Activated CD8-positive, alpha-beta memory T cell treated with anti-CD3 and anti-CD28 coated beads for 36 hours (primary cell): Measurements from ENCODE around the gene MACROD1. TPM values are rescaled to one million over a fixed set of nuclear protein-coding genes. Genes with fewer than 3 reads are reported as not detected.

Experiments
- CTCF ChIA-PET: fragments of 350-600 bp; sonication (Branson Sonifier 250); formaldehyde crosslinking; loops from one replicate; lab custom pipeline; 2021; ENCODE audit warnings: antibody characterized with exemption; lab: Charles Lee
- POLR2A ChIA-PET: fragments of 350-600 bp; sonication (Branson Sonifier 250); formaldehyde crosslinking; loops from one replicate; lab custom pipeline; 2021; ENCODE audit warnings: antibody characterized with exemption; lab: Charles Lee
- total RNA-seq, 2 experiments: library from RNA; stranded (reverse); gene quantifications; one replicate each; pipeline ENCODE4 v1.2.3, GENCODE V29; 2021

The MACROD1 gene
- total RNA-seq, 2 experiments from 2014 or later, result 20.6 to 21.8 TPM

GRCh38 chr11:64126371-64126770 is 39.5 kb downstream of the MACROD1 start:
- ChIA-PET POLR2A (no interaction called here), CTCF (interaction anchor here (0.5 kb wide), 1 partner anchor 554 kb away, joined by 3 read pairs; no protein-coding TSS in a partner anchor)

- CTCF ChIA-PET, result no interaction called here
These were observed 40.2 kb downstream of the MACROD1 start for GRCh38 chr11:64125676-64126075.

GRCh38 chr11:64124147-64124546 is 41.8 kb downstream of the MACROD1 start:
- CTCF ChIA-PET, result no interaction called here
- POLR2A ChIA-PET, result no interaction called here

More at GRCh38 chr11:64125676-64126075, 40.2 kb downstream of the MACROD1 start:
- POLR2A ChIA-PET, result no interaction called here

- CTCF ChIA-PET, result no interaction called here
These were observed 42.2 kb downstream of the MACROD1 start for GRCh38 chr11:64123679-64124078.

GRCh38 chr11:64122411-64123410 is 43.2 kb downstream of the MACROD1 start:
- ChIA-PET CTCF (no interaction called here), POLR2A (no interaction called here)

More at GRCh38 chr11:64123679-64124078, 42.2 kb downstream of the MACROD1 start:
- POLR2A ChIA-PET, result no interaction called here

GRCh38 chr11:64121663-64122410 is 44.1 kb downstream of the MACROD1 start:
- CTCF ChIA-PET, result no interaction called here

GRCh38 chr11:64120951-64121569 is 44.9 kb downstream of the MACROD1 start:
- CTCF ChIA-PET, result no interaction called here

More at GRCh38 chr11:64121663-64122410, 44.1 kb downstream of the MACROD1 start:
- POLR2A ChIA-PET, result no interaction called here

GRCh38 chr11:64119700-64120099 is 46.2 kb downstream of the MACROD1 start:
- POLR2A ChIA-PET, result no interaction called here
- CTCF ChIA-PET, result no interaction called here

More at GRCh38 chr11:64120951-64121569, 44.9 kb downstream of the MACROD1 start:
- POLR2A ChIA-PET, result no interaction called here

GRCh38 chr11:64118876-64119665 is 46.8 kb downstream of the MACROD1 start:
- CTCF ChIA-PET, result no interaction called here
- POLR2A ChIA-PET, result no interaction called here

- CTCF ChIA-PET, result no interaction called here
- POLR2A ChIA-PET, result no interaction called here
These were observed 48.0 kb downstream of the MACROD1 start for GRCh38 chr11:64117763-64118459.

GRCh38 chr11:64115531-64116522 is 50.1 kb downstream of the MACROD1 start:
- CTCF ChIA-PET, result interaction anchor here (0.5 kb wide), 1 partner anchor 37 kb away, joined by 4 read pairs; no protein-coding TSS in a partner anchor
- POLR2A ChIA-PET, result no interaction called here

GRCh38 chr11:64114231-64114630 is 51.7 kb downstream of the MACROD1 start:
- CTCF ChIA-PET, result no interaction called here
- POLR2A ChIA-PET, result no interaction called here

- POLR2A ChIA-PET, result no interaction called here
- CTCF ChIA-PET, result no interaction called here
These were observed 52.5 kb downstream of the MACROD1 start for GRCh38 chr11:64113462-64113780.

- POLR2A ChIA-PET, result no interaction called here
- CTCF ChIA-PET, result no interaction called here
These were observed 53.0 kb downstream of the MACROD1 start for GRCh38 chr11:64112771-64113461.

GRCh38 chr11:64110465-64111375 is 55.2 kb downstream of the MACROD1 start:
- POLR2A ChIA-PET, result no interaction called here

GRCh38 chr11:64109332-64109731 is 56.6 kb downstream of the MACROD1 start:
- ChIA-PET CTCF (interaction anchor here (0.8 kb wide), 1 partner anchor 42 kb away, joined by 4 read pairs; no protein-coding TSS in a partner anchor), POLR2A (no interaction called here)

More at GRCh38 chr11:64110465-64111375, 55.2 kb downstream of the MACROD1 start:
- CTCF ChIA-PET, result no interaction called here
